ENCODE measurements around the gene ZNF175.

Gene ZNF175

GRCh38 chr19:51550848-51551672 lies 20.0 kb upstream of the ZNF175 start:
- DNase-seq, result no peak

GRCh38 chr19:51551673-51552432 lies 19.2 kb upstream of the ZNF175 start:
- DNase-seq, result no peak

GRCh38 chr19:51552608-51552995 lies 18.5 kb upstream of the ZNF175 start:
- DNase-seq, result no peak

- no peak for DNase-seq
These were observed 17.9 kb upstream of the ZNF175 start for GRCh38 chr19:51552996-51553725.

- DNase-seq, result no peak
These were observed 11.8 kb upstream of the ZNF175 start for GRCh38 chr19:51559240-51559639.

- no peak for DNase-seq
These were observed 10.7 kb upstream of the ZNF175 start for GRCh38 chr19:51560339-51560738.

GRCh38 chr19:51564791-51565190 lies 6.3 kb upstream of the ZNF175 start:
- DNase-seq, result no peak

- DNase-seq, result no peak
These were observed 5.5 kb upstream of the ZNF175 start for GRCh38 chr19:51565583-51565982.

GRCh38 chr19:51566489-51567100 lies 4.5 kb upstream of the ZNF175 start:
- DNase-seq, result no peak

- DNase-seq, result no peak
These were observed 3.5 kb upstream of the ZNF175 start for GRCh38 chr19:51567583-51567982.

- DNase-seq, result no peak
These were observed 2.6 kb upstream of the ZNF175 start for GRCh38 chr19:51568456-51568855.

GRCh38 chr19:51571599-51571998 lies 516 bp downstream of the ZNF175 start:
- DNase-seq, result no peak

- DNase-seq, result no peak
These were observed 1.3 kb downstream of the ZNF175 start for GRCh38 chr19:51572410-51572809.

- DNase-seq, result no peak
These were observed 1.8 kb downstream of the ZNF175 start for GRCh38 chr19:51572908-51573307.

- no peak for DNase-seq
These were observed 2.2 kb downstream of the ZNF175 start for GRCh38 chr19:51573331-51573730.

- DNase-seq, result no peak
These were observed 5.8 kb downstream of the ZNF175 start for GRCh38 chr19:51576850-51577249.

- DNase-seq, result no peak
These were observed 15.1 kb downstream of the ZNF175 start for GRCh38 chr19:51586103-51586728.

- DNase-seq, result no peak
These were observed 15.7 kb downstream of the ZNF175 start for GRCh38 chr19:51586799-51587198.

GRCh38 chr19:51587264-51588191 lies 16.4 kb downstream of the ZNF175 start:
- DNase-seq, result no peak

- DNase-seq, result no peak
These were observed 18.4 kb downstream of the ZNF175 start for GRCh38 chr19:51589511-51589910.

GRCh38 chr19:51590441-51590840 lies 19.4 kb downstream of the ZNF175 start:
- no peak for DNase-seq

- DNase-seq, result no peak
These were observed 21.4 kb downstream of the ZNF175 start for GRCh38 chr19:51592521-51592920.
